Measurements from ENCODE around the gene PIGL.

PIGL gene

GRCh38 chr17:16363749-16364536 lies 146.9 kb downstream of the PIGL start:
- DNase-seq, result peak; percentile 81 to 83

- no peak for DNase-seq
Observed at GRCh38 chr17:16364625-16365024, 147.6 kb downstream of the PIGL start.

- DNase-seq, result no peak
Observed at GRCh38 chr17:16371742-16372141, 154.7 kb downstream of the PIGL start.

- no peak for DNase-seq
Observed at GRCh38 chr17:16374146-16374938, 157.3 kb downstream of the PIGL start.
